Muscle of back (tissue), 11 donors: ENCODE results near the gene RBM39. TPM values are rescaled to one million over a fixed set of nuclear protein-coding genes. Genes with fewer than 3 reads are reported as not detected.
"Not testable (repeated sequence)": the region's sequence is repeated elsewhere in the genome, so short reads cannot be mapped to it uniquely, and the experiment has no call there.

Experiments
- DNase-seq, 3 donors: peaks; one replicate each; pipeline versions ENCODE4 v3.0.0 to v3.0.0-alpha.2; 2013
- polyA plus RNA-seq, 10 donors: library from polyadenylated mRNA; unstranded; fragments of 120-200 nt; gene quantifications; one replicate each; pipeline ENCODE4 v1.2.1, GENCODE V29; 2013; ENCODE audit not compliant: insufficient read length in 10 of 10

The RBM39 gene
- polyA plus RNA-seq, 10 donors = 205 to 339 (median 281) TPM

GRCh38 chr20:35686872-35687271, 55.2 kb downstream of the RBM39 start:
- DNase-seq = not testable (repeated sequence)

- not testable (repeated sequence) for DNase-seq
Measured at GRCh38 chr20:35685368-35685767, 56.7 kb downstream of the RBM39 start.

- DNase-seq = no peak
Measured at GRCh38 chr20:35681960-35682359, 60.1 kb downstream of the RBM39 start.

GRCh38 chr20:35680452-35681183, 61.4 kb downstream of the RBM39 start:
- DNase-seq = no peak

DNA sequence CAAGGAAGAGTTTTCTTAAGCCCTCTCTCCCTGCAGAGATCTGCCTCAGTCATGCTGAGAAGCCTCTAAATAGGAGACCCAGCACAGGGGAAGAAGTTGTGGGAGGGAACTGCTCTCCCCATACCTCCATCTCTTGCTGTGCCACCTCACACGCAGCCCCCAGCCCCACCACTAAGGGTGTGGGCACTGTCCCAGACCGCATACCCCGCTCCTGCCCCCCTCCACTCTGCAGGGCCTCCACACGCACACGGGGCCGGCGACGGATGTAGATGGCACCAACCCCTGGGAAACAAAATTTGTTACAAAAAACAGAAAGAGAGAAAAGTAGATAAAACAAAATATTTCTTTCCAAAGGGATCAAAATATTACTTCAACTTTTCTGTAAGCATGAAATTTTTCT, 67.1 kb downstream of the RBM39 start:
- DNase-seq = no peak

DNA sequence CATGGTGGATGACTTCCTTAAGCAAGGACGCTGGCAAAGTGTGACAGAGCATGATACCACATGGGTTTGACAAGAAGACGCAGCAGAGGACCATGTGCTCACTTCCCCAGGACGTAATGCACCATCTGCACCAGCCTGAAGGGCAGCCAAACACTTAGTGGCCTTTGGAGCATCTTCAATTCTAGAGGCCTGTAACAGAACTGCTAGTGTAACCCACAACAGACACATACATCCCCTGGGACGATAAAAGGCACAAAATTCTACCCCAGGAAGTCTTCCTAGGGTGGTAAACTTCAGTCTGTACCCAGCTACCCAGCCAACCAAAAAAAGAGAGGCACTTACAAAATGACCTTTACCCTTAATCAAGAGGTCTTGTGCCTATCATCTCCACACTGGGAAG, 68.2 kb downstream of the RBM39 start:
- DNase-seq = no peak

DNA sequence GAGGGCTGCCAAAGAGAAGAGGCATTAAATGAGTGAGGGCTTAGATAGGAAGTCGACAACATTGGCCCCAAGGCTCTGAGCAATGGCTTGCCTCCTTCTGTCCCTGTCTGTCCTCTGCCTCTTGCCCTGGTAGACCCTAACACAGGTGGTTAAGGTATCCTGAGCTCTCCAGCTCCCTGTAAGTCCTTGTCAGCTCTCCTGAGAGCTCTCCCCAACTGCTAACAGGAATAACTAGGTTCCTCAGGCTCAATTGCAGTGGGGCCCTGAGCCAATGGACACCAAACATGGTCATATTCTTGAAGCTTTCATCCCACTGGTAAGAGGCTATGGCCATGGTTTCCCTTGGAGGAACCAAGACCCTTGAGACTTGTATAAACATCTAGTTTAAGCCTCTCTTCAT, 72.4 kb downstream of the RBM39 start:
- no peak for DNase-seq

DNA sequence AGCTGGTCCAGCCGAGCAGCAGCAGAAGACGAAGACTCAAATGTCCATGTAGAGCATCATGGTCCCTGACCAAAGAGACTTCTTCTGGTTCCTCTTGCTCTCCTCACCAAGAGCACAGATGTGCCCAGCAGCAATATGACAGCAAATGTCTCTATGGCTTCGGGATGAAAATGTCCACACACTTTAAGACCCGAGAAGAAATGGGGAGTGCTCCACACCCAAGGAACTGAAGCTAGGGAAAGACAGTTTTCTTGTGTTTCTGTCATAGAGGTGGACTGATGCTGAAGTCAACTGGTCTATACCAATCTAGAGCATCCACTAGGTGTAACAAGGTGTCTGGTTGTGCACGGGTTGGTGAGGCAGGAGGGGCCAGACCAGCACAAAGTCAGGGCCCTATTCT, 72.8 kb downstream of the RBM39 start:
- DNase-seq = no peak

- no peak for DNase-seq
Measured at GRCh38 chr20:35665949-35666288, 76.1 kb downstream of the RBM39 start.

DNA sequence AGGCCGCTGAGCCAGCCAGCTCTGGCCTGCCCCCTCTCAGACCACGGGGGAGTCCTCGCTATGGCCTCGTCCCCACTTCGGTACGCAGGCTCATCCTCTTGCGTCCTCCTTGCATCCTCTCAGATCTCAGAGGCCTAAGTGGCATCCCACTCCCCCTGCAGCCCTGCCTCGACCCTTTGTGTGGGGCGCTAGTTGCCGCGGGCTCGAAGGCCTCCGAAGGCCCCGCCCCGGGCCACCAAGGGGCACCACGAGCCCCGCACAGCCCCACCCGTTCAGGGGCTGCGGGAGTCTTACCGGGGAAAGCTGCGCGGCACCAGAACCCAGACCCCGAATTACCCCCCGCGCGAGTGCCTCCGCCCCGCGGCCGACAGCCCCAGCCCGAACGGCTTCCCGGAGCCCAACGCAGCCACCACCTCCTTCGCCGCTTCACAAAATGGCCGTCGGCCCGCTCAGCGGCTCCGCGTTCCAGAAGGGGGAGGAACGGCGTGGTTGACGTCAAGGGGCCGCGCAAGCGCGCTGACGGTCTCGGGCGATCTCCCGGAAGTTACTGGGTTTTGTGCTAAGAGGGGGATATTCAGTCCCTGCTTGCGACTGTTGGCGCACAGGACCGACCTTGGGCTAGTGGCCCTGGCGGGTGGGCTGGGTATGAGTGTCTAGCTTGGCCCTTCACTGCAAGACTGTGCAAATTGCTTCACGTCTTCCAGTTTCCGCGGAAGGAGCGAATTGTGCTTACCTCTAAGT, 77.4 kb downstream of the RBM39 start, which contains the start of the genes CPNE1 and RBM12:
TSS of gene CPNE1 (minus strand) at position 435 of the 741 bp plus-strand sequence. CDS start 31,977 bp downstream, outside the sequence.
TSS of gene RBM12 (minus strand) at position 435 of the 741 bp plus-strand sequence. CDS start 9,578 bp downstream, outside the sequence.
- DNase-seq = peak; percentile 92 to 98 (median 96)

GRCh38 chr20:35663516-35664465, 78.3 kb downstream of the RBM39 start:
- peak; percentile 25 to 71 (median 37) for DNase-seq

DNA sequence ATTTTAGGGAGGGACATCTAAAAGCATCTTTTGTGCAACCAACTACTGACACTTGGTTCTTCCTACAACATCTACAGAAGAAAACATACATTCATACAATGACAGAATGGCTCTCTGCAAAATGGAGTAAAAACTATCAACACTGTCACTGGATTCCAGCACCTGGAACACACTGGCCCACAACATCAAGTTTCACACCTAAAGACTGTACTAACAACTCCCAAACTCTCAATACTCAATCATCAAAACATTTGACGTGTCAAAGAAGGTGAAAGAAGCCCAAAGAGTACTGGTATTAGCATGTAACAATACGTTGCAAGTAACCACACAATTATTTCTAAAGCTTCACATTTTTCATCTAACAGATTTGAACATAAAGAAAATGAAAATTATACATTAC, 79.5 kb downstream of the RBM39 start:
- no peak for DNase-seq

DNA sequence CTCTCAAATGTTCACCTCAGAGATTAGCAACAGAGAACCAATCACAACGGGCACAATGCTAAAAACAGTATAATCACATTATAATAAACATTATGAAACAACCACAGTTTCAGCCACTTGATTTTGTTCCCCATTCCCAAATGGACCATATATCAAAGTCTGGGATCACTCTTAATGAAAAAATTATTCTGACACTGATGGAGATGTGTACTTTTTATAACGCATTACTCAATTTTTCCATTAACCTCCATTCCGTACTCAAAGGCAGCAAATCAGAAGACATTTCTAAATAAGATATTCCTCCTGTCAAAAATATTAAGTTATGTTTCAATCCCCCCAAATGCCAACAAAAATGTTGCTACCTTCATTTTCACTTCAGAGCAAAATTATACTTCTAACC, 80.2 kb downstream of the RBM39 start:
- no peak for DNase-seq

DNA sequence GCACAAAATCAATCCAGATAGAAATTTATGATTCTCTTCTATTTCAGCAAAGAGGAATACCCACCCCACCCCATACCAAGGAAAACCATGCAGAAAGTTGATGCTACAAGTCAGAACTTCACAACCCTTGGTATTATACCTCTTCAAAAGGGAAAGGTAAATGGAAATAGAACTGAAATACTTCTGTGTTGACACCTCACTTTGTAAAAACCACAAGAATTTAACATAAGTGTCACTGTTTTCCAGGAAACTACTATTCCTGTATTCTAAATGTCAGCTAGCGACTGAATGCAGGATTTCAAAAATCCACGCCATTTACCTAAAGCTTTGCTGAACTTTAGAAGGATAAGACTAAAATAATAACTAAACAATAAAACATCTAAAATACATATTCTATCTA, 81.0 kb downstream of the RBM39 start:
- no peak for DNase-seq

DNA sequence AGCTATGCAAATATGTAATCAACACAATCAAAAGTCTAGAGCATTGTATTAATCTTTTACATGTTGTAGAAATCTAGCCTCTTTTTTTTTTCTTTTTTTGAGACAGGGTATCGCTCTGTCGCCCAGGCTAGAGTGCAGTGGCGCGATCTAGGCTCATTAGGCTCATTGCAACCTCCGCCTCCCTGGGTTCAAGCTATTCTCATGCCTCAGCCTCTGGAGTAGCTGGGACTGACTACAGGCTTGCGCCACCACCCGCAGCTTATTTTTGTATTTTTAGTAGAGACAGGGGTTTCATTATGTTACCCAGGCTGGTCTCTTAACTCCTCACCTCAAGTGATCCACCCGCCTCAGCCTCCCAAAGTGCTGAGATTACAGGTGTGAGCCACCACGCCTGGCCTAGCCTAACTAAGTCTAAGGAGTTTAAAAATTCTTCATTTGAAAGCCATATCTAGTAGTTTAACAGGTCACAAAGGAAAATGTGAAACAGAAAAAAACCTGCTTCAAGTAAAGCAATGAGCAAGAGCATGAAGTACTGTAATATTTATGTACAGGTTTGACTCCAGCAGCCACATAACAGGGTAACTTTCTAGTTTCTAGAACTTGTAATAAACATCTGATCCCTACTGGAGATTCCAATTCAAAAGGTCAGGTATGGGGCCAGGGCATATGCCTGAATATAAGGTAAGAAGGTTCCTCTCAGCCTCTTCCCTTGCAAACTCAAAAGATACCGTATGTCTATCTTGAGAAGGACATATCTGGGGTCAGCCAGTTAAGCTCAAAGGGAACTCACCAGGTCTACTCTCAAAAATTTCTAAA, 81.7 kb downstream of the RBM39 start:
- no peak for DNase-seq

- no peak for DNase-seq
Measured at GRCh38 chr20:35657271-35657670, 84.8 kb downstream of the RBM39 start.

- no peak for DNase-seq
Measured at GRCh38 chr20:35654415-35654814, 87.6 kb downstream of the RBM39 start.

DNA sequence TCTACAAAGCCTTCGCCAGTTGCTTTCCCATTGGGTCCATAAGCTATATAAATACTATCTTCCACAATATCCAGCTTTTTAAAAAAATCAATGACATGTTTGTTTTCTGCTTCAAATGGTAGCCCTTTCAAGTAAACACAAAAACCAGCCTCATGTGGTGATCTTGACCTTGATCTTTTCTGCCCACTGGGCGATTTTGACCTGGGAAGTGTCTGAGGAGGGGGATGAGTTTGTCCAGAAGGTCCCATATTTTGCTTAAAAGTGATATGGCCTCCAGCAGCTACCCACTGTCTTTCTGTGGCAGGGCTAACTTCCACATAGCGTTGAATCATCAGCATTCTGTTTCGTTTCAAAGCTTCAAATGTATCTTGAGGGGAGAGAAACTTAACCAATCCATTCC, 88.2 kb downstream of the RBM39 start:
- DNase-seq = no peak
